Endometrial microvascular endothelial cells (primary cell): ENCODE results near the gene CIAO1. TPM values are rescaled to one million over a fixed set of nuclear protein-coding genes. Genes with fewer than 3 reads are reported as not detected.
"Not testable (repeated sequence)": the region's sequence is repeated elsewhere in the genome, so short reads cannot be mapped to it uniquely, and the experiment has no call there.

Experiments
- in situ Hi-C: cut with HindIII; loops from 2 replicates; pipeline ENCODE4 v1.10.0; 2017; ENCODE audit warnings: low sequenced_read_pairs, low pct_unique_long_range_greater_than_20kb; ENCODE audit errors: inconsistent ontology term
- total RNA-seq: library from RNA; depleted of rRNA; stranded (reverse); fragments of >200 nt; gene quantifications from one replicate; pipeline ENCODE4 v1.2.3, GENCODE V29; 2015; ENCODE audit errors: inconsistent ontology term

CIAO1 gene
- total RNA-seq, 1 donor from 2014 or later = 115 TPM

GRCh38 chr2:96267159-96267971, 1.3 kb downstream of the CIAO1 start:
- in situ Hi-C loops = no loop called here

GRCh38 chr2:96271995-96272394, 6.0 kb downstream of the CIAO1 start:
- in situ Hi-C loops = no loop called here

GRCh38 chr2:96273763-96274162, 7.7 kb downstream of the CIAO1 start:
- in situ Hi-C loops = no loop called here

GRCh38 chr2:96274355-96275056, 8.5 kb downstream of the CIAO1 start:
- in situ Hi-C loops = no loop called here

- in situ Hi-C loops = no loop called here
These were observed 10.9 kb downstream of the CIAO1 start for GRCh38 chr2:96276787-96277499.

GRCh38 chr2:96287273-96287856, 21.3 kb downstream of the CIAO1 start:
- in situ Hi-C loops = no loop called here

GRCh38 chr2:96291751-96292150, 25.7 kb downstream of the CIAO1 start:
- in situ Hi-C loops = no loop called here

GRCh38 chr2:96294271-96294670, 28.2 kb downstream of the CIAO1 start:
- in situ Hi-C loops = not testable (repeated sequence)

- in situ Hi-C loops = no loop called here
These were observed 30.9 kb downstream of the CIAO1 start for GRCh38 chr2:96296925-96297324.

- in situ Hi-C loops = no loop called here
These were observed 35.8 kb downstream of the CIAO1 start for GRCh38 chr2:96301865-96302264.

GRCh38 chr2:96304606-96305005, 38.6 kb downstream of the CIAO1 start:
- in situ Hi-C loops = no loop called here

GRCh38 chr2:96305091-96305978, 39.3 kb downstream of the CIAO1 start, which contains the start of gene SNRNP200:
Gene SNRNP200, minus strand, starts transcription at chr2:96305546. Its CDS starts 109 bp downstream, at chr2:96305437.
- in situ Hi-C loops = no loop called here

- in situ Hi-C loops = no loop called here
These were observed 39.9 kb downstream of the CIAO1 start for GRCh38 chr2:96305979-96306308.

GRCh38 chr2:96306370-96306769, 40.3 kb downstream of the CIAO1 start:
- in situ Hi-C loops = no loop called here

GRCh38 chr2:96308248-96308647, 42.2 kb downstream of the CIAO1 start:
- in situ Hi-C loops = no loop called here

GRCh38 chr2:96315005-96315399, 49.0 kb downstream of the CIAO1 start:
- in situ Hi-C loops = no loop called here

- in situ Hi-C loops = no loop called here
These were observed 49.5 kb downstream of the CIAO1 start for GRCh38 chr2:96315400-96316071.

GRCh38 chr2:96316999-96317398, 51.0 kb downstream of the CIAO1 start:
- in situ Hi-C loops = no loop called here
